H1 (cell line): ENCODE measurements around the gene LAMA4.

Experiments used
- CEBPB ChIP-seq: IDR thresholded peaks from 2 replicates; pipeline ENCODE4 v1.6.1; 2012; ENCODE audit warnings: low read depth, low read length
- CHD2 ChIP-seq: IDR thresholded peaks from 2 replicates; pipeline ENCODE4 v1.6.1; 2012; ENCODE audit warnings: low read length, improper control_type of control experiment
- EP300 ChIP-seq, 2 experiments: IDR thresholded peaks; 1 replicate in 1 of 2; 2 replicates in 1 of 2; pipeline ENCODE4 v1.6.1; 2011 to 2012; ENCODE audit warnings: low read depth in 2 of 2, low read length in 2 of 2, mild to moderate bottlenecking in 2 of 2, borderline replicate concordance in 1 of 2, inconsistent platforms in 1 of 2, moderate library complexity in 1 of 2
- EZH2 ChIP-seq: fragments of 200-600 bp; sonication (generic); IDR thresholded peaks from 2 replicates; pipeline ENCODE4 v1.7.1; 2012; ENCODE audit warnings: low read depth, mild to moderate bottlenecking, moderate library complexity, low read length, inconsistent platforms; ENCODE audit not compliant: severe bottlenecking
- GABPA ChIP-seq: IDR thresholded peaks from 2 replicates; pipeline ENCODE4 v1.6.1; 2011; ENCODE audit warnings: mild to moderate bottlenecking, low read length, moderate library complexity, borderline replicate concordance; ENCODE audit not compliant: insufficient read depth
- HDAC6 ChIP-seq: IDR thresholded peaks from one replicate; pipeline ENCODE4 v1.7.1; 2012; ENCODE audit warnings: low read depth, mild to moderate bottlenecking, inconsistent platforms, low read length, moderate library complexity
- KDM1A ChIP-seq: fragments of 200-600, 300-600 bp; sonication (generic); IDR thresholded peaks from 2 replicates; pipeline ENCODE4 v1.7.1; 2016; ENCODE audit warnings: mild to moderate bottlenecking, low read length, borderline replicate concordance
- POLR2A ChIP-seq, 2 experiments: IDR thresholded peaks; 1 replicate in 1 of 2; 2 replicates in 1 of 2; pipeline ENCODE4 v1.6.1; 2011; ENCODE audit warnings: low read depth in 2 of 2, low read length in 2 of 2, mild to moderate bottlenecking in 2 of 2; ENCODE audit errors: control extremely low read depth in 1 of 2
- RAD21 ChIP-seq, 2 experiments: IDR thresholded peaks in 1 of 2; conservative IDR thresholded peaks in 1 of 2; 2 replicates each; pipeline ENCODE4 v1.6.1; 2011; ENCODE audit warnings: low read depth in 2 of 2, low read length in 2 of 2, improper control_type of control experiment in 1 of 2, inconsistent platforms in 1 of 2, mild to moderate bottlenecking in 1 of 2, moderate library complexity in 1 of 2
- TAF1 ChIP-seq: IDR thresholded peaks from 2 replicates; pipeline ENCODE4 v1.6.1; 2011; ENCODE audit warnings: mild to moderate bottlenecking, low read depth, low read length
- TEAD4 ChIP-seq: IDR thresholded peaks from 2 replicates; pipeline ENCODE4 v1.6.1; 2012; ENCODE audit warnings: low read depth, low read length, inconsistent platforms, mixed read lengths
- TF ChIP-seq, protein P1 (sequence below): IDR thresholded peaks from 2 replicates; pipeline ENCODE4 v1.6.1; 2012; ENCODE audit warnings: inconsistent platforms
- TF ChIP-seq, protein P2 (sequence below), 3 experiments: IDR thresholded peaks; 1 replicate in 2 of 3; 2 replicates in 1 of 3; pipeline versions ENCODE4 v1.5.1 to v1.6.1; 2011; ENCODE audit warnings: low read length in 3 of 3, mild to moderate bottlenecking in 3 of 3, inconsistent platforms in 2 of 3, low read depth in 1 of 3, moderate library complexity in 1 of 3; ENCODE audit not compliant: insufficient read depth in 1 of 3; ENCODE audit errors: control extremely low read depth in 1 of 3

DNA sequence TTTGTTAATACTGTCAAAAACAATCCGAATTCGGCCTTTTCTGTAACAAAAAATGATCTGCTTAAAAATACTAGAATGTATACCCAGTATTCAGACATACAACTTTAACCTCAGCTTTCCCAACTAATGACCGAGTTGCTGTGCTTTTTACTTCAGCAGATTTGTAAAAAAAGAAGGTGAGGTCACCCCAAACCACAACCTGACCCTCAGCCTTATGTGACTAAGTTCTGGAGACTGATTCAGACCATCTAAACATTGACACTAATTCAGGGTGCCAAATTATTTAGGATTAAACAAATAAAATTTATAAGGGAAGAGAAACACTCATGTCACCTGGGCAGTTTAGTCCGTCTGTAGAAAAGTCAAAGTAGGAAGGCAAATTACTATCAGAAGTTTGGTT, 192.8 kb downstream of the LAMA4 start:
- TF ChIP-seq CHD2 = no peak
- no peak for TF ChIP-seq GABPA
- no peak for TF ChIP-seq KDM1A
- TF ChIP-seq EP300 (IDR thresholded peaks at IDR 0.05; ENCODE audit: borderline replicate concordance in 1 of 2, low read depth in 2 of 2, low read length in 2 of 2) = no peak
- TF ChIP-seq POLR2A (IDR thresholded peaks at IDR 0.05; ENCODE audit: control extremely low read depth in 1 of 2, low read depth in 2 of 2, low read length in 2 of 2) = no peak
- no peak for TF ChIP-seq EZH2
- no peak for TF ChIP-seq CEBPB
- TF ChIP-seq, protein P1, sequence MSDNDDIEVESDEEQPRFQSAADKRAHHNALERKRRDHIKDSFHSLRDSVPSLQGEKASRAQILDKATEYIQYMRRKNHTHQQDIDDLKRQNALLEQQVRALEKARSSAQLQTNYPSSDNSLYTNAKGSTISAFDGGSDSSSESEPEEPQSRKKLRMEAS = no peak
- TF ChIP-seq TAF1 = no peak
- TF ChIP-seq RAD21 (IDR thresholded peaks at IDR 0.05 in 1 of 2, conservative IDR thresholded peaks at IDR 0.05 in 1 of 2; ENCODE audit: low read depth in 2 of 2, low read length in 2 of 2) = no peak
- no peak for TF ChIP-seq HDAC6
- TF ChIP-seq, protein P2, sequence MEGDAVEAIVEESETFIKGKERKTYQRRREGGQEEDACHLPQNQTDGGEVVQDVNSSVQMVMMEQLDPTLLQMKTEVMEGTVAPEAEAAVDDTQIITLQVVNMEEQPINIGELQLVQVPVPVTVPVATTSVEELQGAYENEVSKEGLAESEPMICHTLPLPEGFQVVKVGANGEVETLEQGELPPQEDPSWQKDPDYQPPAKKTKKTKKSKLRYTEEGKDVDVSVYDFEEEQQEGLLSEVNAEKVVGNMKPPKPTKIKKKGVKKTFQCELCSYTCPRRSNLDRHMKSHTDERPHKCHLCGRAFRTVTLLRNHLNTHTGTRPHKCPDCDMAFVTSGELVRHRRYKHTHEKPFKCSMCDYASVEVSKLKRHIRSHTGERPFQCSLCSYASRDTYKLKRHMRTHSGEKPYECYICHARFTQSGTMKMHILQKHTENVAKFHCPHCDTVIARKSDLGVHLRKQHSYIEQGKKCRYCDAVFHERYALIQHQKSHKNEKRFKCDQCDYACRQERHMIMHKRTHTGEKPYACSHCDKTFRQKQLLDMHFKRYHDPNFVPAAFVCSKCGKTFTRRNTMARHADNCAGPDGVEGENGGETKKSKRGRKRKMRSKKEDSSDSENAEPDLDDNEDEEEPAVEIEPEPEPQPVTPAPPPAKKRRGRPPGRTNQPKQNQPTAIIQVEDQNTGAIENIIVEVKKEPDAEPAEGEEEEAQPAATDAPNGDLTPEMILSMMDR (IDR thresholded peaks at IDR 0.05; ENCODE audit: control extremely low read depth in 1 of 3, insufficient read depth in 1 of 3, low read depth in 1 of 3, low read length in 3 of 3) = no peak
- TF ChIP-seq TEAD4 = no peak
